Measurements from ENCODE around the gene MTMR1.

The MTMR1 gene

DNA sequence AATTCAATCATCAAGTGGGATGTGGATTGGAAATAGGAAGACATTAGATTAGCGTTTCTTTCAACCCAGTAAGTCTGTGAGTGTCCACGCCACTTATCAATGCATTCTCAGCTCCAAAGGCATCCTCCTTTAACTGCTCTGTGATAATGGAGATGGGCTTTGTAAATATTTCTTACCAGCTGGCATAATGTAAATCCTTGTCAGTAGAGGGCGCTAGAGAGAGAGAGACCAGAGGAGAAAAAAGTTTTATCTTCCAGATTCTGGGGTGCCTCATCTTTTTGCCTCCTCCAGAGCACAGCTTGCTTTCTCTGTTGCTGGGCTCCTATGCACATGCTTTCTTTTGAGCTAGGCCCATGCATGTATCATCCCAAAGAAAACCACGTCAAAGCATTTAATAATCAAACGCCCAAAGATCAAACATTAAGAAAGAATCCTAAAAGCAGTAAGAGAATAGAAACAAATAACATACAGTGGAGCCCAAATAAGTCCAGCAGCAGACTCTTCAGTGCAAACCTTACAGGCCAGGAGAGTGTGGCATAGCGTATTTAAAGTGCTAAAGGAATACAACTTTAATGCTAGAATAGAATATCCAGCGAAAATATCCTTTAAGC, 9.6 kb upstream of the MTMR1 start:
- TF ChIP-seq, protein P1, sequence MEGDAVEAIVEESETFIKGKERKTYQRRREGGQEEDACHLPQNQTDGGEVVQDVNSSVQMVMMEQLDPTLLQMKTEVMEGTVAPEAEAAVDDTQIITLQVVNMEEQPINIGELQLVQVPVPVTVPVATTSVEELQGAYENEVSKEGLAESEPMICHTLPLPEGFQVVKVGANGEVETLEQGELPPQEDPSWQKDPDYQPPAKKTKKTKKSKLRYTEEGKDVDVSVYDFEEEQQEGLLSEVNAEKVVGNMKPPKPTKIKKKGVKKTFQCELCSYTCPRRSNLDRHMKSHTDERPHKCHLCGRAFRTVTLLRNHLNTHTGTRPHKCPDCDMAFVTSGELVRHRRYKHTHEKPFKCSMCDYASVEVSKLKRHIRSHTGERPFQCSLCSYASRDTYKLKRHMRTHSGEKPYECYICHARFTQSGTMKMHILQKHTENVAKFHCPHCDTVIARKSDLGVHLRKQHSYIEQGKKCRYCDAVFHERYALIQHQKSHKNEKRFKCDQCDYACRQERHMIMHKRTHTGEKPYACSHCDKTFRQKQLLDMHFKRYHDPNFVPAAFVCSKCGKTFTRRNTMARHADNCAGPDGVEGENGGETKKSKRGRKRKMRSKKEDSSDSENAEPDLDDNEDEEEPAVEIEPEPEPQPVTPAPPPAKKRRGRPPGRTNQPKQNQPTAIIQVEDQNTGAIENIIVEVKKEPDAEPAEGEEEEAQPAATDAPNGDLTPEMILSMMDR (IDR thresholded peaks at IDR 0.05; ENCODE audit: insufficient read depth, missing control alignments), result peak; percentile 55
- no peak for FAIRE-seq
- DNase-seq (ENCODE audit: insufficient read length, low spot score), result no peak

- TF ChIP-seq, protein P1 (IDR thresholded peaks at IDR 0.05; ENCODE audit: insufficient read depth, missing control alignments), result no peak
- DNase-seq (ENCODE audit: insufficient read length, low spot score) (no peak), FAIRE-seq (no peak)
Measured at GRCh38 chrX:150688911-150689451, 4.2 kb upstream of the MTMR1 start.

- TF ChIP-seq, protein P1 (IDR thresholded peaks at IDR 0.05; ENCODE audit: insufficient read depth, missing control alignments), result no peak
- FAIRE-seq, result no peak
- DNase-seq (ENCODE audit: insufficient read length, low spot score), result no peak
Measured at GRCh38 chrX:150690126-150690525, 3.1 kb upstream of the MTMR1 start.

DNA sequence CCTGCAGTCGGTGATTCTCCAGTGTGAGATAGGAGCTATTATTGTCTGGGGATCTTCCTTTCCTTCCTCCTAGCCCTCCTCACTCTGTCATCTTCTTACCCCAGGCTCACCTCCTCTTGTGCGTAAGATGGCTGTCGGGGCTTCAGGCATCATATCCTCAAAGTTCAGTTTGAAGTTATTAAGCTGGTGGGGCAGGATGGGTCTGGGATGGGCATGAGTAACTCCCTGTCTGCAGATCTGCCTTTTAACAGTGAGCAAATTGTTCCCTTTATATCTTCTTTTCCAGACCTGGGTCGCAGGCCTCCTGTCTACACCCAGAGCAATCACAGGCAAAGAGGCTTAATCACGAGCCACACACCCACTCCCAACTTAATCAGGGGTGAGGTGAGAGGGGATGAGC, 900 bp upstream of the MTMR1 start:
- FAIRE-seq, result no peak
- no peak for DNase-seq (ENCODE audit: insufficient read length, low spot score)

DNA sequence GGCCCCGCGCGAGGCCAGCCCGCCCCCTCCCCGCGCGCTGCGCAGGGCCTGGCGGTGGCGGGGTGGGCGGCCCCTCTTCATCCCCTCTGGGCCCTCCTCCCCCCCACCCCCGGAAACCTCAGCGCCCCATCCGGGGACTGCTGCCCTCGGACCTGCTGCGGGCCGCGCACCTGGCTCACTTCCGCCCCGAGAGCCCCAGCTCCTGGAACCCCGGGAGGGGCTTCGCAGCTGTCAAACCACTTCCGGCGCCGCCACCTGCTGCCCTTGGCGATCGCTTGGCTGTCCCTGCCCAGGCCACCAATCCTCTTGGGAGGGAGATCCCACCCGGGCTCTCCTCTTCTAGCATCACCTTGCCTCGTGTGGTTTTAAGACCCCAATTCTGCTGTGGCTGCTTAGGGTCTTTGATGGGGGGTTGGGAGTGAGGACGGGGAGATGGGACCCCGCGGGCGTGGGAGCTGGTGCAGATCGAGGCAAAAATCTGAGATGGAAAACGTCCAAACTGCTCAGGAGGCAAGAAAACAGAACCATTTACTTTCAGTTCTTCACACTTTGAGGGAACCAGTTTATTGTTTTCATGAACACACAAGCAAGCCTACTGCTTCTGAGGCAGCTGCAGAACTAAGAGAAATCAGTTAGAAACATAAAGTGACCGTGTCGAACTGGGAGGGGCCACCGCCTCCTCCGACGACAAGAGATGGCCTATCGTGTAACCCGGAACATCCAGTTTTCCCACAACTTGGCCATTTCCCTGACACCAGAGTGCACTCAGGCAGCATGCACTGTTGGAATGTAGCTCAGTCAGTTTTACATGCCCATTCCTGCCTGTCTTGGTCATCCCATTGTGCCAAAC, 754 bp downstream of the MTMR1 start:
- FAIRE-seq, result no peak
- TF ChIP-seq, protein P1 (IDR thresholded peaks at IDR 0.05; ENCODE audit: insufficient read depth, missing control alignments), result no peak
- peak; percentile 60 for DNase-seq (ENCODE audit: insufficient read length, low spot score)

More for the DNA sequence above, 900 bp upstream of the MTMR1 start:
- TF ChIP-seq, protein P1 (IDR thresholded peaks at IDR 0.05; ENCODE audit: insufficient read depth, missing control alignments), result no peak

GRCh38 chrX:150694738-150695410, 1.7 kb downstream of the MTMR1 start:
- FAIRE-seq, result no peak
- TF ChIP-seq, protein P1 (IDR thresholded peaks at IDR 0.05; ENCODE audit: insufficient read depth, missing control alignments), result no peak

More at GRCh38 chrX:150694738-150695410, 1.7 kb downstream of the MTMR1 start:
- no peak for DNase-seq (ENCODE audit: insufficient read length, low spot score)

Measured in D721Med (cell line).